ENCODE measurements around the gene UGDH.

- TF ChIP-seq BCL11B (tag by site-specific recombination; IDR thresholded peaks at IDR 0.05; ENCODE audit: low read depth) (no peak), ATF2 (tag by site-specific recombination; IDR thresholded peaks at IDR 0.05; ENCODE audit: low read depth) (no peak), KLF16 (tag by site-specific recombination; IDR thresholded peaks at IDR 0.05) (no peak), CTCF (tag by site-specific recombination; IDR thresholded peaks at IDR 0.05) (no peak), ZBTB10 (tag by site-specific recombination; IDR thresholded peaks at IDR 0.05) (no peak), ZBTB44 (tag by site-specific recombination; IDR thresholded peaks at IDR 0.05) (no peak), ZFP3 (tag by site-specific recombination; IDR thresholded peaks at IDR 0.05; ENCODE audit: low read depth) (no peak), ZNF513 (tag by site-specific recombination; IDR thresholded peaks at IDR 0.05) (no peak), SETDB1 (IDR thresholded peaks at IDR 0.05; ENCODE audit: insufficient read length, low read length) (no peak), BCL11A (tag by site-specific recombination; IDR thresholded peaks at IDR 0.05; ENCODE audit: low read depth) (no peak), YY1 (tag by site-specific recombination; IDR thresholded peaks at IDR 0.05) (no peak), ZNF423 (tag by site-specific recombination; IDR thresholded peaks at IDR 0.05) (no peak), ZNF549 (tag by site-specific recombination; IDR thresholded peaks at IDR 0.05) (no peak), ZNF280C (tag by site-specific recombination; IDR thresholded peaks at IDR 0.05) (no peak)
Observed at GRCh38 chr4:39456946-39457763, 70.1 kb downstream of the UGDH start.
